PC-3 (cell line): ENCODE measurements around the gene PXMP4. TPM values are rescaled to one million over a fixed set of nuclear protein-coding genes. Genes with fewer than 3 reads are reported as not detected.

ENCODE experiments used
- ATAC-seq: fragments of 200-7000 bp; cut with Tn5 transposase; 2 replicates; pipeline ENCODE4 v1.9.1; 2020; ENCODE audit warnings: mild to moderate bottlenecking, moderate library complexity
- BruUV-seq: library from RNA; stranded (reverse); fragments of 400-500 nt; replicated peaks from 2 replicates; lab custom pipeline; 2021; lab: Mats Ljungman, UMichigan
- CTCF ChIA-PET: fragments of 300-600 bp; sonication (Branson Sonifier 250); formaldehyde crosslinking; loops from one replicate; lab custom pipeline; 2022; ENCODE audit warnings: antibody characterized with exemption; lab: Charles Lee
- POLR2A ChIA-PET: fragments of 300-600 bp; sonication (Branson Sonifier 250); formaldehyde crosslinking; loops from one replicate; lab custom pipeline; 2022; ENCODE audit warnings: antibody characterized with exemption; ENCODE audit not compliant: unreplicated experiment; lab: Charles Lee
- DNase-seq: peaks from one replicate; pipeline ENCODE4 v3.0.0-alpha.2; 2015
- H2AFZ ChIP-seq: fragments of 300-600 bp; sonication (generic); 2 replicates; pipeline ENCODE4 v1.6.0; 2016; ENCODE audit warnings: antibody characterized with exemption, low read length
- H3F3A ChIP-seq: fragments of 300-600 bp; sonication (generic); one replicate; pipeline ENCODE4 v1.6.0; 2017; ENCODE audit warnings: antibody characterized with exemption, low read length, control low read depth, mild to moderate bottlenecking; ENCODE audit not compliant: unreplicated experiment
- H3K27ac ChIP-seq: fragments of 300-600 bp; sonication (generic); 2 replicates; pipeline ENCODE4 v1.5.1; 2016; ENCODE audit warnings: mild to moderate bottlenecking, low read length
- H3K27me3 ChIP-seq: fragments of 300-600 bp; sonication (generic); 2 replicates; pipeline ENCODE4 v1.6.1; 2016; ENCODE audit warnings: low read length, mixed read lengths
- H3K36me3 ChIP-seq: fragments of 300-600 bp; sonication (generic); 2 replicates; pipeline ENCODE4 v1.6.1; 2016; ENCODE audit warnings: low read depth, mixed run types, low read length, mixed read lengths
- H3K4me1 ChIP-seq: fragments of 300-600 bp; sonication (generic); 2 replicates; pipeline ENCODE4 v1.5.1; 2016; ENCODE audit warnings: low read length; ENCODE audit not compliant: insufficient read depth
- H3K4me2 ChIP-seq: fragments of 300-600 bp; sonication (generic); 2 replicates; pipeline ENCODE4 v1.6.0; 2016; ENCODE audit warnings: low read length
- H3K4me3 ChIP-seq: fragments of 300-600 bp; sonication (generic); 2 replicates; pipeline ENCODE4 v1.5.1; 2016; ENCODE audit warnings: mild to moderate bottlenecking, low read length, mixed read lengths
- H3K79me2 ChIP-seq: fragments of 300-600 bp; sonication (generic); 2 replicates; pipeline ENCODE4 v1.6.1; 2017; ENCODE audit warnings: low read length, mixed read lengths
- H3K9ac ChIP-seq: fragments of 300-600 bp; sonication (generic); 2 replicates; pipeline ENCODE4 v1.6.0; 2016; ENCODE audit warnings: mild to moderate bottlenecking, low read length
- H3K9me2 ChIP-seq: fragments of 300-600 bp; sonication (generic); replicated peaks from 2 replicates; pipeline ENCODE4 v1.6.1; 2016; ENCODE audit warnings: mixed run types, low read length, mixed read lengths
- H3K9me3 ChIP-seq: fragments of 300-600 bp; sonication (generic); 2 replicates; pipeline ENCODE4 v1.6.1; 2016; ENCODE audit warnings: low read length, mixed read lengths
- H4K20me1 ChIP-seq: fragments of 300-600 bp; sonication (generic); 2 replicates; pipeline ENCODE4 v1.6.1; 2016; ENCODE audit warnings: low read length, mixed read lengths
- EZH2 ChIP-seq: fragments of 300-600 bp; sonication (generic); IDR thresholded peaks from one replicate; pipeline ENCODE4 v1.6.1; 2017; ENCODE audit warnings: antibody characterized with exemption, mild to moderate bottlenecking, low read length; ENCODE audit not compliant: unreplicated experiment
- EZH2phosphoT487 ChIP-seq: fragments of 300-600 bp; sonication (generic); IDR thresholded peaks from 2 replicates; pipeline ENCODE4 v1.6.1; 2018; ENCODE audit warnings: mild to moderate bottlenecking, antibody characterized with exemption, low read length, borderline replicate concordance
- intact Hi-C: fragments of 100-400 bp; cut with micrococcal nuclease; formaldehyde crosslinking; loops from 2 replicates; pipeline ENCODE4 v1.9.0; 2023
- total RNA-seq: library from RNA; depleted of rRNA; stranded (reverse); fragments of >200 nt; gene quantifications from 2 replicates; pipeline ENCODE4 v1.2.3, GENCODE V29; 2014
- TF ChIP-seq, protein P1 (sequence below): fragments of 300-600 bp; sonication (generic); conservative IDR thresholded peaks from 2 replicates; pipeline ENCODE4 v1.5.1; 2017; ENCODE audit warnings: antibody characterized with exemption, low read depth, mild to moderate bottlenecking, low read length

The PXMP4 gene
- total RNA-seq, 1 experiment from 2014 or later, result not detected

DNA sequence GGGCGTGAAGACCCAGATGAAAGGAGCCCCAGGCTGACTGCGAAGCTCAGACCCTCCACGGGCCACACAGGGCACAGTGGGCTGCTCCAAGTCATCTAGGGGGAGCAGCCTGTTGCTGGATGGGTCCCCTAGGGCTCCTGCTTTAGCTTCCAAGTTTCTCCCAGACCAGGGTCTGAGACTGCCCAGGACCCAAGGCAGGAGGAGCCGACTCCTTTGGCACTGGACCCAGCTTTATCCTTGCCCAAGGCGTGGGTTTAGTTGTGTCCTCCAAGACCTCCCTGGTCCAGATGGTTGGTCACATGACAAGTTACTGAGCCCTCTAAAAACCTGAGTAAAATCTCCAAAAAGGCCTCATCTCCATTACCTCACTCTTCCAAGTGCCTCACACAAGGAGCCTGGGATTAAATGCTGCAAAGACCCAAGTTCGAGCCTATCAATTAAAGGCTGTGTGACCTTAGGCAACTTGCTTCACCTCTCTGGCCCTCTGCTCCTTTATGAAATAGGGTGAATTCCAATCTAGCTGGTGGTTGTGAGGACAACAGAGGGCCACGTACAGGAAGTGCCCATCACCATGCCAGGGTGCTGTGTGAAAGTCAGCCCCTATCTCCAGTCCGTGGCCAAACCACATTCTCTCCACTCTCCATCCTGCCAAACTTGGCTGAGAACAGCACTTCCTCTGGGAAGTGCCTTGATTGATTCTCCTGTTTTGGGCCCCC, 48.4 kb downstream of the PXMP4 start:
- ATAC-seq, result no peak
- ChIA-PET POLR2A (no interaction called here), CTCF (interaction anchor here (0.5 to 0.6 kb wide), 2 partner anchors 614 to 696 kb away, joined by 3 to 7 read pairs; no protein-coding TSS in a partner anchor)
- peaks cover 31% of the 10 kb centered on the region for H3K79me2 ChIP-seq
- no peaks in the 10 kb centered on the region for H3K9me3 ChIP-seq
- H4K20me1 ChIP-seq, result no peaks in the 10 kb centered on the region
- no peaks in the 10 kb centered on the region for H3K27me3 ChIP-seq
- no peak for DNase-seq
- H3K4me3 ChIP-seq, result no peak overlapping the region
- TF ChIP-seq, protein P1, sequence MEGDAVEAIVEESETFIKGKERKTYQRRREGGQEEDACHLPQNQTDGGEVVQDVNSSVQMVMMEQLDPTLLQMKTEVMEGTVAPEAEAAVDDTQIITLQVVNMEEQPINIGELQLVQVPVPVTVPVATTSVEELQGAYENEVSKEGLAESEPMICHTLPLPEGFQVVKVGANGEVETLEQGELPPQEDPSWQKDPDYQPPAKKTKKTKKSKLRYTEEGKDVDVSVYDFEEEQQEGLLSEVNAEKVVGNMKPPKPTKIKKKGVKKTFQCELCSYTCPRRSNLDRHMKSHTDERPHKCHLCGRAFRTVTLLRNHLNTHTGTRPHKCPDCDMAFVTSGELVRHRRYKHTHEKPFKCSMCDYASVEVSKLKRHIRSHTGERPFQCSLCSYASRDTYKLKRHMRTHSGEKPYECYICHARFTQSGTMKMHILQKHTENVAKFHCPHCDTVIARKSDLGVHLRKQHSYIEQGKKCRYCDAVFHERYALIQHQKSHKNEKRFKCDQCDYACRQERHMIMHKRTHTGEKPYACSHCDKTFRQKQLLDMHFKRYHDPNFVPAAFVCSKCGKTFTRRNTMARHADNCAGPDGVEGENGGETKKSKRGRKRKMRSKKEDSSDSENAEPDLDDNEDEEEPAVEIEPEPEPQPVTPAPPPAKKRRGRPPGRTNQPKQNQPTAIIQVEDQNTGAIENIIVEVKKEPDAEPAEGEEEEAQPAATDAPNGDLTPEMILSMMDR, result no peak
- TF ChIP-seq EZH2phosphoT487 (no peak), EZH2 (no peak)
- H3K4me2 ChIP-seq, result peak overlapping the region; percentile 88
- intact Hi-C loops, result loop anchor here (5.0 kb wide), 1 partner anchor 61 kb away; the partner anchor contains the start of gene ZNF341
- H3K9me2 ChIP-seq, result no peaks in the 10 kb centered on the region
- H3F3A ChIP-seq, result peaks cover 5% of the 10 kb centered on the region
- peaks cover 31% of the 10 kb centered on the region for H3K4me1 ChIP-seq
- TSS peak; percentile 29 for BruUV-seq
- no peak overlapping the region for H3K9ac ChIP-seq
- H3K36me3 ChIP-seq, result peaks cover 14% of the 10 kb centered on the region
- H2AFZ ChIP-seq, result no peak overlapping the region
- H3K27ac ChIP-seq, result no peak overlapping the region

DNA sequence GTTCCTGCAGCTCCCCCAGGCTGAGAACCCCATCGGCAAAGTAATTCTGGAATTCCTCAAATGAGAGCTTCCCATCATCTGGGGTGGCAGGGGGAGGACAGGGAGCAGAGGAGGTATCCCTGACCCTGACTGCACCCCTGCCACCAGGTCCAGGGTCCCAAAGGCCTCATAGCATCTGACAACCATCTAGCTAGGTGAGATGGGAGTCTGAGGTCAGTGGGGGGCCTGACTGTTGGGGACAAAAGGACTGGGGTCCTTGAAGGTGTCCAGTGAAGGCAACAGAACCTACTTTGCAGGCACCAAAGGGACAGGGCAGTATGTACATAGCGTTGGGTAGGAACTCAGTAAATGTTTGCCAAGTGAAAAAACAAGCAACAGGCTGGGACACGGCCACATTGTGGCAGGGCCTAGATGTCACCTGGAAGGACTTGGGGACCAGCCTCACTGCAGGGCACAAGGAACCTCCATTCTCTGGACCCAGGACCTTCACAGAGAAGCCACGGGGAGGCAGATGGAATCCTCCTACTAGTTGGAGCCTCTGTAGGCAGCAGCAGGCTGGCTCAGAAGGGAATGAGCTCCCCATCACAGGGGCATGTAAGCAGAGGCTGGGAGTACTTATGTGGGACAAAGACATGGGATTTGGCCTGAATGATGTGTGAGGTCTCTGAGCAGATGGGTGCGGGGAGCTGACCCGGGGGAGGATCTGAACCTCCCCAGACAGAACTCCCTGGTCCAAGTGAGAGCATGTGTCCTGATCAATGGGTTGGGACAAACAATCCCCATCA, 49.2 kb downstream of the PXMP4 start:
- no TSS peak for BruUV-seq
- Histone ChIP-seq H3K9ac (no peak overlapping the region), H3K4me3 (no peak overlapping the region), H3K79me2 (peaks cover 31% of the 10 kb centered on the region), H4K20me1 (no peaks in the 10 kb centered on the region), H3K4me1 (peaks cover 31% of the 10 kb centered on the region), H3K4me2 (no peak overlapping the region), H3F3A (peaks cover 5% of the 10 kb centered on the region), H3K27me3 (no peaks in the 10 kb centered on the region), H3K9me2 (no peaks in the 10 kb centered on the region), H3K27ac (no peak overlapping the region), H3K9me3 (no peaks in the 10 kb centered on the region), H2AFZ (no peak overlapping the region), H3K36me3 (peaks cover 14% of the 10 kb centered on the region; the same call in 1 of the 2 replicates)
- TF ChIP-seq EZH2 (no peak), EZH2phosphoT487 (no peak)
- TF ChIP-seq, protein P1, result no peak
- intact Hi-C loops, result loop anchor here (5.0 kb wide), 1 partner anchor 61 kb away; the partner anchor contains the start of gene ZNF341
- no peak for DNase-seq
- ChIA-PET CTCF (interaction anchor here (0.6 kb wide), 1 partner anchor 697 kb away, joined by 3 read pairs; no protein-coding TSS in a partner anchor), POLR2A (no interaction called here)
- ATAC-seq, result no peak
